NCI-H1417 treated with DMSO at 0.1 percent for 48 hours (cell line): Measurements from ENCODE around the gene SEMA4D.

Source experiments
- DNase-seq: peaks from one replicate; lab custom pipeline; 2025; lab: John Stamatoyannopoulos, UW

Gene SEMA4D

GRCh38 chr9:89502038-89502601 lies 4.2 kb upstream of the SEMA4D start:
- no peak for DNase-seq

GRCh38 chr9:89501311-89501898 lies 3.5 kb upstream of the SEMA4D start:
- no peak for DNase-seq

GRCh38 chr9:89500008-89500407 lies 2.1 kb upstream of the SEMA4D start:
- no peak for DNase-seq

- no peak for DNase-seq
Observed at GRCh38 chr9:89498852-89499480, 1.1 kb upstream of the SEMA4D start.

GRCh38 chr9:89497257-89497963 lies 503 bp downstream of the SEMA4D start:
- no peak for DNase-seq

- DNase-seq: no peak
Observed at GRCh38 chr9:89496645-89497256, 1.2 kb downstream of the SEMA4D start.

- DNase-seq: no peak
Observed at GRCh38 chr9:89495824-89496560, 1.9 kb downstream of the SEMA4D start.

GRCh38 chr9:89494199-89494598 lies 3.7 kb downstream of the SEMA4D start:
- no peak for DNase-seq

- DNase-seq: no peak
Observed at GRCh38 chr9:89493671-89494070, 4.2 kb downstream of the SEMA4D start.

GRCh38 chr9:89493181-89493580 lies 4.7 kb downstream of the SEMA4D start:
- no peak for DNase-seq

- no peak for DNase-seq
Observed at GRCh38 chr9:89492586-89492985, 5.3 kb downstream of the SEMA4D start.

- DNase-seq: no peak
Observed at GRCh38 chr9:89491694-89492093, 6.2 kb downstream of the SEMA4D start.

- DNase-seq: no peak
Observed at GRCh38 chr9:89489548-89490530, 8.1 kb downstream of the SEMA4D start.

GRCh38 chr9:89488936-89489335 lies 9.0 kb downstream of the SEMA4D start:
- DNase-seq: no peak

- no peak for DNase-seq
Observed at GRCh38 chr9:89488131-89488530, 9.8 kb downstream of the SEMA4D start.

- no peak for DNase-seq
Observed at GRCh38 chr9:89486681-89487080, 11.2 kb downstream of the SEMA4D start.

- no peak for DNase-seq
Observed at GRCh38 chr9:89484475-89485404, 13.2 kb downstream of the SEMA4D start.

GRCh38 chr9:89483592-89484474 lies 14.1 kb downstream of the SEMA4D start:
- no peak for DNase-seq
